ENCODE results near the gene ARHGAP27.

- TF ChIP-seq EP300 (IDR thresholded peaks at IDR 0.05; ENCODE audit: borderline replicate concordance) (no peak), NFIC (IDR thresholded peaks at IDR 0.05) (no peak)
These were observed 7.9 kb downstream of the ARHGAP27 start for GRCh38 chr17:45424769-45425124.
